Endothelial cell (in vitro differentiated cells): ENCODE measurements around the gene SHROOM2. TPM values are rescaled to one million over a fixed set of nuclear protein-coding genes. Genes with fewer than 3 reads are reported as not detected.
"Not testable (repeated sequence)": the region's sequence is repeated elsewhere in the genome, so short reads cannot be mapped to it uniquely, and the experiment has no call there.

Experiments used
- DNase-seq: peaks from one replicate; pipeline ENCODE4 v3.0.0; 2021; ENCODE audit warnings: low spot score
- H3K27ac Mint-ChIP-seq: one replicate; pipeline ENCODE4 v1.8.0; 2021; ENCODE audit warnings: mixed read lengths, inconsistent platforms; ENCODE audit not compliant: unreplicated experiment
- H3K27me3 Mint-ChIP-seq: one replicate; pipeline ENCODE4 v1.8.0; 2021; ENCODE audit warnings: mild to moderate bottlenecking, moderate library complexity, mixed read lengths, inconsistent platforms; ENCODE audit not compliant: unreplicated experiment
- H3K36me3 Mint-ChIP-seq: one replicate; pipeline ENCODE4 v1.8.0; 2021; ENCODE audit warnings: mild to moderate bottlenecking, low read depth, mixed read lengths, inconsistent platforms; ENCODE audit not compliant: unreplicated experiment
- H3K4me1 Mint-ChIP-seq: one replicate; pipeline ENCODE4 v1.8.0; 2021; ENCODE audit warnings: mild to moderate bottlenecking, mixed read lengths, inconsistent platforms; ENCODE audit not compliant: unreplicated experiment
- H3K4me3 Mint-ChIP-seq: one replicate; pipeline ENCODE4 v1.8.0; 2021; ENCODE audit warnings: mild to moderate bottlenecking, mixed read lengths, inconsistent platforms; ENCODE audit not compliant: unreplicated experiment
- H3K9me3 Mint-ChIP-seq: one replicate; pipeline ENCODE4 v1.8.0; 2021; ENCODE audit warnings: mixed read lengths, inconsistent platforms; ENCODE audit not compliant: unreplicated experiment
- CTCF ChIP-seq: fragments of 200-600 bp; sonication (generic); IDR thresholded peaks from one replicate; pipeline ENCODE4 v1.5.0; 2021; ENCODE audit warnings: antibody characterized with exemption; ENCODE audit not compliant: unreplicated experiment
- total RNA-seq: library from RNA; stranded (reverse); fragmentation: NEBNext Ultra II Directional; extraction: Animal tissue kit (Norgen Biotek cat#: 25700); gene quantifications from one replicate; pipeline ENCODE4 v1.2.1, GENCODE V29; 2021; ENCODE audit not compliant: unreplicated experiment

The SHROOM2 gene
- total RNA-seq, 1 donor from 2014 or later: 22.3 TPM

- H3K27ac Mint-ChIP-seq: no peak overlapping the region
- H3K4me3 Mint-ChIP-seq: no peak overlapping the region
- H3K4me1 Mint-ChIP-seq: peaks cover 2% of the 10 kb centered on the region
- H3K36me3 Mint-ChIP-seq: peaks cover 5% of the 10 kb centered on the region
- no peaks in the 10 kb centered on the region for H3K27me3 Mint-ChIP-seq
- no peak for TF ChIP-seq CTCF
- no peaks in the 10 kb centered on the region for H3K9me3 Mint-ChIP-seq
- DNase-seq: no peak
Observed at GRCh38 chrX:9807355-9808182, 21.3 kb downstream of the SHROOM2 start.

GRCh38 chrX:9809876-9810275, 23.6 kb downstream of the SHROOM2 start:
- H3K27ac Mint-ChIP-seq, H3K36me3 Mint-ChIP-seq, H3K9me3 Mint-ChIP-seq, H3K4me3 Mint-ChIP-seq, H3K27me3 Mint-ChIP-seq, DNase-seq, H3K4me1 Mint-ChIP-seq: not testable (repeated sequence)

- DNase-seq, H3K27me3 Mint-ChIP-seq, H3K9me3 Mint-ChIP-seq, H3K4me1 Mint-ChIP-seq, H3K4me3 Mint-ChIP-seq, H3K36me3 Mint-ChIP-seq, H3K27ac Mint-ChIP-seq: not testable (repeated sequence)
Observed at GRCh38 chrX:9811086-9811485, 24.9 kb downstream of the SHROOM2 start.

GRCh38 chrX:9816084-9816700, 30.0 kb downstream of the SHROOM2 start:
- no peaks in the 10 kb centered on the region for H3K27me3 Mint-ChIP-seq
- no peak overlapping the region for H3K4me3 Mint-ChIP-seq
- TF ChIP-seq CTCF: no peak
- H3K4me1 Mint-ChIP-seq: peaks cover 2% of the 10 kb centered on the region
- no peaks in the 10 kb centered on the region for H3K9me3 Mint-ChIP-seq
- no peak overlapping the region for H3K27ac Mint-ChIP-seq
- no peak for DNase-seq
- H3K36me3 Mint-ChIP-seq: peaks cover 6% of the 10 kb centered on the region

GRCh38 chrX:9821572-9821971, 35.3 kb downstream of the SHROOM2 start:
- no peaks in the 10 kb centered on the region for H3K9me3 Mint-ChIP-seq

More at GRCh38 chrX:9821572-9821971, 35.3 kb downstream of the SHROOM2 start:
- DNase-seq: no peak
- H3K36me3 Mint-ChIP-seq: peaks cover 6% of the 10 kb centered on the region
- no peak for TF ChIP-seq CTCF
- no peak overlapping the region for H3K27ac Mint-ChIP-seq
- H3K4me3 Mint-ChIP-seq: no peak overlapping the region
- H3K27me3 Mint-ChIP-seq: no peaks in the 10 kb centered on the region
- peaks cover 12% of the 10 kb centered on the region for H3K4me1 Mint-ChIP-seq
